HFFc6 (cell line): ENCODE results near the gene CLSTN1. TPM values are rescaled to one million over a fixed set of nuclear protein-coding genes. Genes with fewer than 3 reads are reported as not detected.
"Not testable (repeated sequence)": the region's sequence is repeated elsewhere in the genome, so short reads cannot be mapped to it uniquely, and the experiment has no call there.

Source experiments
- DNase-seq: peaks from one replicate; pipeline ENCODE4 v3.0.0-alpha.2; 2018
- H3K27ac Mint-ChIP-seq: 2 replicates; pipeline ENCODE4 v1.8.0; 2020; ENCODE audit warnings: mild to moderate bottlenecking, mixed read lengths
- H3K27me3 Mint-ChIP-seq: 2 replicates; pipeline ENCODE4 v1.8.0; 2021; ENCODE audit warnings: mild to moderate bottlenecking, moderate library complexity, mixed read lengths; ENCODE audit not compliant: insufficient read depth
- H3K36me3 Mint-ChIP-seq: 2 replicates; pipeline ENCODE4 v1.8.0; 2021; ENCODE audit warnings: low read depth, mixed read lengths
- H3K4me1 Mint-ChIP-seq: 2 replicates; pipeline ENCODE4 v1.8.0; 2020; ENCODE audit warnings: low read depth, mixed read lengths
- H3K4me3 Mint-ChIP-seq: 2 replicates; pipeline ENCODE4 v1.8.0; 2020; ENCODE audit warnings: mild to moderate bottlenecking, moderate library complexity, mixed read lengths
- H3K9me3 Mint-ChIP-seq: 2 replicates; pipeline ENCODE4 v1.8.0; 2020; ENCODE audit warnings: mild to moderate bottlenecking, mixed read lengths
- CTCF ChIP-seq: fragments of 200-600 bp; sonication (generic); IDR thresholded peaks from 2 replicates; pipeline ENCODE4 v1.5.0; 2021; ENCODE audit warnings: antibody characterized with exemption, mild to moderate bottlenecking
- total RNA-seq, 6 experiments: library from RNA; stranded (reverse); fragmentation: NEBNext Ultra II Directional; extraction: Animal tissue kit (Norgen Biotek cat#: 25700); gene quantifications; 2 replicates in 1 of 6; 3 replicates in 5 of 6; pipeline ENCODE4 v1.2.3, GENCODE V29; 2021

The CLSTN1 gene
- total RNA-seq, 6 experiments from 2014 or later = 128 to 151 (median 137) TPM

GRCh38 chr1:9807541-9807940 is 16.2 kb downstream of the CLSTN1 start:
- no peak for TF ChIP-seq CTCF
- H3K27me3 Mint-ChIP-seq = no peaks in the 10 kb centered on the region; the same call in 1 of the 2 replicates
- H3K27ac Mint-ChIP-seq = no peak overlapping the region
- no peaks in the 10 kb centered on the region for H3K36me3 Mint-ChIP-seq
- H3K4me3 Mint-ChIP-seq = no peak overlapping the region
- H3K9me3 Mint-ChIP-seq = no peaks in the 10 kb centered on the region
- no peak for DNase-seq
- H3K4me1 Mint-ChIP-seq = peaks cover 14% of the 10 kb centered on the region

GRCh38 chr1:9805972-9806371 is 17.8 kb downstream of the CLSTN1 start:
- not testable (repeated sequence) for H3K9me3 Mint-ChIP-seq, H3K36me3 Mint-ChIP-seq, H3K27me3 Mint-ChIP-seq, DNase-seq, H3K4me3 Mint-ChIP-seq, H3K27ac Mint-ChIP-seq
- peaks cover 13% of the 10 kb centered on the region for H3K4me1 Mint-ChIP-seq

GRCh38 chr1:9805006-9805508 is 18.7 kb downstream of the CLSTN1 start:
- no peak for TF ChIP-seq CTCF
- Mint-ChIP-seq H3K4me1 (peaks cover 8% of the 10 kb centered on the region), H3K27ac (no peak overlapping the region)

GRCh38 chr1:9803003-9803918 is 20.5 kb downstream of the CLSTN1 start:
- H3K36me3 Mint-ChIP-seq, H3K27ac Mint-ChIP-seq, DNase-seq, H3K9me3 Mint-ChIP-seq, H3K27me3 Mint-ChIP-seq, H3K4me3 Mint-ChIP-seq, H3K4me1 Mint-ChIP-seq: not testable (repeated sequence)

More at GRCh38 chr1:9805006-9805508, 18.7 kb downstream of the CLSTN1 start:
- no peaks in the 10 kb centered on the region for H3K27me3 Mint-ChIP-seq
- H3K4me3 Mint-ChIP-seq = no peak overlapping the region
- no peak for DNase-seq
- H3K9me3 Mint-ChIP-seq = no peaks in the 10 kb centered on the region
- no peaks in the 10 kb centered on the region for H3K36me3 Mint-ChIP-seq

GRCh38 chr1:9801909-9802308 is 21.9 kb downstream of the CLSTN1 start:
- Mint-ChIP-seq H3K27ac (no peak overlapping the region), H3K4me3 (no peak overlapping the region), H3K27me3 (no peaks in the 10 kb centered on the region), H3K4me1 (peaks cover 9% of the 10 kb centered on the region), H3K9me3 (no peaks in the 10 kb centered on the region), H3K36me3 (no peaks in the 10 kb centered on the region)
- TF ChIP-seq CTCF = no peak
- no peak for DNase-seq

- Mint-ChIP-seq H3K4me3 (no peak overlapping the region; the same call in 1 of the 2 replicates), H3K27ac (peak overlapping the region; percentile 45; the same call in 1 of the 2 replicates), H3K9me3 (no peaks in the 10 kb centered on the region), H3K36me3 (no peaks in the 10 kb centered on the region), H3K27me3 (no peaks in the 10 kb centered on the region), H3K4me1 (peaks cover 30% of the 10 kb centered on the region)
- no peak for TF ChIP-seq CTCF
- no peak for DNase-seq
Observed at GRCh38 chr1:9798236-9799130, 25.3 kb downstream of the CLSTN1 start.
